HepG2 (cell line): Measurements from ENCODE around the gene MRPL43. TPM values are rescaled to one million over a fixed set of nuclear protein-coding genes. Genes with fewer than 3 reads are reported as not detected.

ENCODE experiments used
- CREM ChIP-seq, 2 experiments: sonication (generic) in 1 of 2; formaldehyde crosslinking in 1 of 2; IDR thresholded peaks; 2 replicates each; pipeline versions ENCODE4 v1.4.0 to v1.6.1; 2016 to 2020; ENCODE audit warnings: antibody characterized with exemption in 1 of 2, mild to moderate bottlenecking in 1 of 2, missing genetic modification reagents in 1 of 2
- DDIT3 ChIP-seq: sonication (generic); formaldehyde crosslinking; IDR thresholded peaks from 2 replicates; pipeline ENCODE4 v1.4.0; 2020; ENCODE audit warnings: mild to moderate bottlenecking, missing genetic modification reagents
- EP300 ChIP-seq, 3 experiments: sonication (generic) in 1 of 3; formaldehyde crosslinking in 1 of 3; IDR thresholded peaks; 2 replicates each; pipeline versions ENCODE4 v1.5.1 to v1.6.1; 2011 to 2020; ENCODE audit warnings: low read depth in 2 of 3, low read length in 2 of 3, borderline replicate concordance in 1 of 3, improper control_type of control experiment in 1 of 3, mild to moderate bottlenecking in 1 of 3, missing genetic modification reagents in 1 of 3, moderate library complexity in 1 of 3
- FOSL1 ChIP-seq: sonication (generic); formaldehyde crosslinking; IDR thresholded peaks from 2 replicates; pipeline ENCODE4 v1.9.0; 2021; ENCODE audit warnings: missing genetic modification reagents, borderline replicate concordance
- FUBP1 ChIP-seq: sonication (generic); formaldehyde crosslinking; IDR thresholded peaks from 2 replicates; pipeline ENCODE4 v1.5.1; 2020; ENCODE audit warnings: missing genetic modification reagents, mild to moderate bottlenecking, borderline replicate concordance
- HES4 ChIP-seq: sonication (generic); formaldehyde crosslinking; IDR thresholded peaks from 2 replicates; pipeline ENCODE4 v1.9.0; 2021; ENCODE audit warnings: mild to moderate bottlenecking, missing genetic modification reagents, borderline replicate concordance
- PTBP1 ChIP-seq: fragments of 200-400 bp; formaldehyde crosslinking; IDR thresholded peaks from 2 replicates; pipeline ENCODE4 v1.6.1; 2018; ENCODE audit warnings: low read length, low read depth; ENCODE audit not compliant: poor library complexity, severe bottlenecking
- SRSF9 ChIP-seq: fragments of 200-400 bp; formaldehyde crosslinking; IDR thresholded peaks from 2 replicates; pipeline ENCODE4 v1.6.1; 2018; ENCODE audit warnings: borderline replicate concordance, mild to moderate bottlenecking, low read depth, low read length; ENCODE audit not compliant: insufficient read depth, poor library complexity, severe bottlenecking
- TBX3 ChIP-seq: fragments of 450-650 bp; IDR thresholded peaks from 2 replicates; pipeline ENCODE4 v1.6.1; 2017; ENCODE audit warnings: antibody characterized with exemption, mild to moderate bottlenecking, inconsistent platforms, borderline replicate concordance
- TOPORS ChIP-seq: sonication (generic); formaldehyde crosslinking; IDR thresholded peaks from 2 replicates; pipeline ENCODE4 v1.8.0; 2023; ENCODE audit warnings: mild to moderate bottlenecking, missing genetic modification reagents
- ZFAT ChIP-seq: sonication (generic); formaldehyde crosslinking; conservative IDR thresholded peaks from 2 replicates; pipeline ENCODE4 v1.8.1; 2023; ENCODE audit warnings: missing genetic modification reagents, inconsistent platforms
- ZNF225 ChIP-seq: sonication (generic); formaldehyde crosslinking; IDR thresholded peaks from 2 replicates; pipeline ENCODE4 v1.4.0; 2020; ENCODE audit warnings: mild to moderate bottlenecking, missing genetic modification reagents
- ZNF280D ChIP-seq: sonication (generic); formaldehyde crosslinking; IDR thresholded peaks from 2 replicates; pipeline ENCODE4 v1.5.1; 2020; ENCODE audit warnings: mild to moderate bottlenecking, missing genetic modification reagents
- ZNF569 ChIP-seq: sonication (generic); formaldehyde crosslinking; IDR thresholded peaks from 2 replicates; pipeline ENCODE4 v1.5.0; 2020; ENCODE audit warnings: mild to moderate bottlenecking, missing genetic modification reagents, moderate library complexity, borderline replicate concordance
- ZNF703 ChIP-seq: sonication (generic); formaldehyde crosslinking; IDR thresholded peaks from 2 replicates; pipeline ENCODE4 v1.5.1; 2020; ENCODE audit warnings: missing genetic modification reagents, mild to moderate bottlenecking, moderate library complexity, borderline replicate concordance
- ZNF720 ChIP-seq: sonication (generic); formaldehyde crosslinking; IDR thresholded peaks from 2 replicates; pipeline ENCODE4 v1.4.0; 2020; ENCODE audit warnings: missing genetic modification reagents
- ZNF839 ChIP-seq: sonication (generic); formaldehyde crosslinking; IDR thresholded peaks from 2 replicates; pipeline ENCODE4 v1.4.0; 2020; ENCODE audit warnings: missing genetic modification reagents, mild to moderate bottlenecking, borderline replicate concordance
- ZXDC ChIP-seq: sonication (generic); formaldehyde crosslinking; IDR thresholded peaks from 2 replicates; pipeline ENCODE4 v1.5.0; 2020; ENCODE audit warnings: mild to moderate bottlenecking, missing genetic modification reagents
- polyA plus RNA-seq, 8 experiments: library from polyadenylated mRNA; depleted of rRNA in 3 of 8; stranded (reverse) in 7 of 8; unstranded in 1 of 8; fragments of >200 nt; fragmentation: Illumina TruSeq in 4 of 8; extraction: Trizol in 4 of 8; gene quantifications; 2 replicates each; pipeline versions ENCODE4 v1.2.1 to v1.2.3, GENCODE V29; 2011 to 2016; ENCODE audit warnings: low read depth in 4 of 8, missing spikeins in 1 of 8, mixed read lengths in 1 of 8; ENCODE audit not compliant: insufficient read depth in 1 of 8
- total RNA-seq, 5 experiments: library from RNA; depleted of rRNA; stranded (reverse); fragments of >200 nt; fragmentation: Illumina TruSeq; extraction: Trizol; gene quantifications; 2 replicates each; pipeline ENCODE4 v1.2.3, GENCODE V29; 2016; ENCODE audit warnings: low read depth in 1 of 5

Gene MRPL43
- total and polyA plus RNA-seq, 2 of the 13 experiments (the other 11 are each of a cell fraction or from before 2014, with no cell fraction given): 71.0 to 73.7 TPM

- TF ChIP-seq CREM (IDR thresholded peaks at IDR 0.05) (peak; percentile 70), CREM (CRISPR knock-in tag; IDR thresholded peaks at IDR 0.05) (no peak), SRSF9 (no peak), ZNF703 (no peak; the same call in 1 of the 2 replicates), ZNF569 (CRISPR knock-in tag) (no peak), TBX3 (no peak), FOSL1 (CRISPR knock-in tag) (no peak), ZNF225 (CRISPR knock-in tag) (peak; percentile 80), ZFAT (CRISPR knock-in tag) (no peak), EP300 (IDR thresholded peaks at IDR 0.05; ENCODE audit: low read depth in 2 of 2, low read length in 2 of 2) (no peak), EP300 (CRISPR knock-in tag; IDR thresholded peaks at IDR 0.05; ENCODE audit: borderline replicate concordance) (0 out of 2 replicates have a peak, but pooled peaks have one; percentile 18), ZNF720 (CRISPR knock-in tag) (no peak), ZXDC (0 out of 2 replicates have a peak, but pooled peaks have one; percentile 52), FUBP1 (0 out of 2 replicates have a peak, but pooled peaks have one; percentile 55), TOPORS (CRISPR knock-in tag) (peak; percentile 92), ZNF280D (no peak), DDIT3 (CRISPR knock-in tag) (no peak), PTBP1 (no peak), HES4 (CRISPR knock-in tag) (0 out of 2 replicates have a peak, but pooled peaks have one; percentile 15), ZNF839 (no peak)
These were observed at the start of gene MRPL43, which contains the start of gene TWNK (continued) for GRCh38 chr10:100986952-100987684.
